ENCODE data around the gene ADNP2.

ADNP2 gene

DNA sequence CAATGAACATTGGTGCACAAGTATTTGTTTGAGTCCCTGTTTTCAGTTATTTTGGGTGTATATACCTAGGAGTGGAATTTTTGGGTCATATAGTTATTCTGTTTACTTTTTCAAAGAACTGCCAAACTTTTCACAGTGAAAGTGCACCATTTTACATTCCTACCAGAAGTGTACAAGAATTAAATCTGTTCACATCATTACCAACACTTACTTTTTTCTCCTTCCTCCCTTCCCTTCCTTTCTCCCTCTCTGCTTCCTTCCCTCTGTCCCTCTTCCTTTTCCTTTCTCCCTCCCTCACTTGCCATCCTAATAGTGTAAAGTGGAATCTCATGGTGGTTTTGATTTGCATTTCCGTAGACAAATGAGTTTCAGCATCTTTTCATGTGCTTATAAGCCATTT, 11.9 kb downstream of the ADNP2 start:
- Mint-ChIP-seq H3K4me1 (peaks cover 4% of the 10 kb centered on the region), H3K27me3 (no peaks in the 10 kb centered on the region), H3K36me3 (peaks cover 25% of the 10 kb centered on the region), H3K27ac (no peak overlapping the region), H3K4me3 (no peak overlapping the region), H3K9me3 (no peaks in the 10 kb centered on the region)
- ATAC-seq (ENCODE audit: low read depth), result no peak
- no peak for DNase-seq (ENCODE audit: low spot score in 2 of 2)

DNA sequence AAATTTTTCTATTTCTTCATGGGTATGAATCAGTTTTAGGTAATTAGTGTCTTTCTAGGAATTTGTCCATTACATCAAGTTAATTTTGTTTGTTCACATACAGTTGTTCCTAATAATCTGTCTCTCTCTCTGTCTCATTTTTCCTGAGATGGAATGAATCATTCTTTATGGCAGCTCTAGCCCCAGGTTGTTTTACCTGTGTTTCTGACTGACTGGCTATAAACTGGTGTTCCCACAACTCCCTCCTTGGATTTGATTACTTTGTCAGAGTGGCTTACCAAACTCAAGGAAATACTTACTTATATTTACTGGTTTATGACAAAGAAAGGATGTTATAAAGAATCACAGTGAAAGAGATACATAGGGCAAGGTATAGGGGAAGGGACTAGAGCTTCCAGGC, 15.1 kb downstream of the ADNP2 start:
- no peak for DNase-seq (ENCODE audit: low spot score in 2 of 2)
- peaks cover 25% of the 10 kb centered on the region for H3K36me3 Mint-ChIP-seq
- no peak overlapping the region for H3K4me3 Mint-ChIP-seq
- H3K9me3 Mint-ChIP-seq, result peaks cover 3% of the 10 kb centered on the region
- no peak overlapping the region for H3K27ac Mint-ChIP-seq
- H3K27me3 Mint-ChIP-seq, result no peaks in the 10 kb centered on the region
- no peak for ATAC-seq (ENCODE audit: low read depth)
- H3K4me1 Mint-ChIP-seq, result peaks cover 11% of the 10 kb centered on the region

DNA sequence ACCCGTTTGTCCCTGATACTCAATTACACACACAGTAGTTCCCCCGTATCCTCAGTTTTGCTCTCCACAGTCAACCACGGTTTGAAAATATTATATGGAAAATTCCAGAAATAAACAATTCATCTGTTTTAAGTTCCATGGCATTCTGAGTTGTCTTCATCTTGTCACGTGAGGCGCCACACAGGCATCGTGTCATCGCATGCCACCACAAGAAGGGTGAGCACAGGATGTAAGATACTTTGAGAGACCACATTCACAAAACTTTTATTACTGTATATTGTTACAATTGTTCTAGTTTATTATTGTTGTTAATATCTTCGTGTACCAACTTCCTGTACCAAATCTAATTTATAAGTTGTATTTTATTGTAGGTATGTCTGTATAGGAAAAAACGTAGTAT, 17.7 kb downstream of the ADNP2 start:
- ATAC-seq (ENCODE audit: low read depth), result no peak
- peaks cover 3% of the 10 kb centered on the region for H3K9me3 Mint-ChIP-seq
- H3K27ac Mint-ChIP-seq, result no peak overlapping the region
- H3K36me3 Mint-ChIP-seq, result peaks cover 18% of the 10 kb centered on the region
- peaks cover 16% of the 10 kb centered on the region for H3K4me1 Mint-ChIP-seq
- DNase-seq (ENCODE audit: low spot score in 2 of 2), result no peak
- H3K27me3 Mint-ChIP-seq, result no peaks in the 10 kb centered on the region
- no peak overlapping the region for H3K4me3 Mint-ChIP-seq

DNA sequence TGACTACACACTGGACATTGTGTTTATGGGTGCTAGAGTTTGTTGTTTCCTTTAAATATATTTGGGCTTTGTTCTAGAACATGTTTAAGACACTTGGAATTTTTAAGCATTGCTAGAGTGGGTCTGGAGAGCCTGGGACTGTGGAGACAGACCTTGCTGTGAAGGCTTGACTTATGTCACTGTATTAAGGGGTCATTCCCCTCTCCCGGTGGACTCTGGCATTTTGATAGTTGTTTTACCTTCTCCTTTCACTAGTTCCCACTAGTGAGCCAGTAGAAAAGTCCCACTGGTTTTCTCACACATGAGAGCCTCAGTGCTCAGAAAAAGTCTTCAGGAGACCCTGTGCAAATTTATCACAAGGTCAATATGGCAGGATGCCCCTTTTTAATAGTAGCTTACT, 18.6 kb downstream of the ADNP2 start:
- Mint-ChIP-seq H3K9me3 (peaks cover 3% of the 10 kb centered on the region), H3K27ac (no peak overlapping the region), H3K27me3 (no peaks in the 10 kb centered on the region), H3K4me1 (peaks cover 17% of the 10 kb centered on the region), H3K4me3 (no peak overlapping the region), H3K36me3 (peaks cover 16% of the 10 kb centered on the region)
- ATAC-seq (ENCODE audit: low read depth) (no peak), DNase-seq (ENCODE audit: low spot score in 2 of 2) (no peak)

DNA sequence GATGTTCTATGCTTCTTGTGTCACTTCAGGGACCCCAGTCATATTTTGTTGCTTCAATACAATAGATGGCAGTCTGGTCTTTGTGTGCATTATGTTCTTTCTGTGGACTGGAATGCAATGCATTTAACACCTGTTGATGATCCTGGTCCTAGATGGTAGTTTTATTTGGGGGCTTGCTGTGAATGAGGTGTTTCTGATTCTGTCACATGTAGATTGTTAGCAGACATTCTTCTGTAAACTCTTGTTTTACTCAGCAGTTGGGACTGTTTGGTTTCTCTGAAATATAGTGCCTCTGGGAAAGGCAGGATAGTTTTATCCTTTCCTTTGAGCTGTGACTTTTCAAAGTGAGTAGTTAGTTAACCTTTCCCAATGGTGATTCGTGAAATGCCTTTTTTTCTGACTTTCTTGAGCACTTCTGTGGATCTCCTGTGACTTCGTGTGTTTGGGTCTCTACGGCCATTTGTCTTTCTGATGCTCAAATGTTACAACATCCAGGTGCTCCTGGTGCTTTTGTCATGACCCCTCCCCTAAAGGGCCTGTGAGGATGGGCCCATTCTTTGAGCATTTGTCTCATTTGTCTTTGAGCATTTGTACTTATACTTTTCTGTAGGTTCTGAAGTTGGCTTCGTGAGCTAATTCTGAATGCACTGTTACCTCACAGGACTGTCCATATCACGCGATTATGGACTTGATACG, 20.8 kb downstream of the ADNP2 start:
- ATAC-seq (ENCODE audit: low read depth), result no peak
- DNase-seq (ENCODE audit: low spot score in 2 of 2), result no peak
- H3K27me3 Mint-ChIP-seq, result no peaks in the 10 kb centered on the region
- peaks cover 19% of the 10 kb centered on the region for H3K4me1 Mint-ChIP-seq
- peaks cover 3% of the 10 kb centered on the region for H3K9me3 Mint-ChIP-seq
- peaks cover 32% of the 10 kb centered on the region for H3K36me3 Mint-ChIP-seq
- H3K27ac Mint-ChIP-seq, result no peak overlapping the region
- H3K4me3 Mint-ChIP-seq, result no peak overlapping the region

DNA sequence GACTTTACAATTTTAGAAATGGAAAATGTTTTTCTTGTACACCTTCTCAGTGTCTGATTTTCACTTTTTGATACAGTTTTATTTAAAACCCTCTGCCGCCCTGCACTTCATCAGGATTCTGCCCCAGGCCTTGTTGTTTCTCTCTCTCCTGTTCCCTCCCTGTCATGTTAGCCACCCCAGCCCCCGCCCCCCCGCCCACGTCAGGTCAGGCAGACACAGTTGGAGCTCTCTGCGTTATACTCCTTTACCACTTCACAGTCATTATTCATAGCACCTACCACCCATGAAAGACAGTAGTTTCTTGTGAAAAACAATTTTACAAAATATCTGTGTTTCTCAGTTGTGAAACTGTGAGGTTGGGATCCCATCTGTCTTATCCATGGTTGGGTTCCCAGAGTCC, 21.5 kb downstream of the ADNP2 start:
- Mint-ChIP-seq H3K4me1 (peaks cover 19% of the 10 kb centered on the region), H3K36me3 (peaks cover 33% of the 10 kb centered on the region), H3K4me3 (no peak overlapping the region), H3K27ac (no peak overlapping the region), H3K27me3 (no peaks in the 10 kb centered on the region), H3K9me3 (peaks cover 3% of the 10 kb centered on the region)
- DNase-seq (ENCODE audit: low spot score in 2 of 2) (no peak), ATAC-seq (ENCODE audit: low read depth) (no peak)

DNA sequence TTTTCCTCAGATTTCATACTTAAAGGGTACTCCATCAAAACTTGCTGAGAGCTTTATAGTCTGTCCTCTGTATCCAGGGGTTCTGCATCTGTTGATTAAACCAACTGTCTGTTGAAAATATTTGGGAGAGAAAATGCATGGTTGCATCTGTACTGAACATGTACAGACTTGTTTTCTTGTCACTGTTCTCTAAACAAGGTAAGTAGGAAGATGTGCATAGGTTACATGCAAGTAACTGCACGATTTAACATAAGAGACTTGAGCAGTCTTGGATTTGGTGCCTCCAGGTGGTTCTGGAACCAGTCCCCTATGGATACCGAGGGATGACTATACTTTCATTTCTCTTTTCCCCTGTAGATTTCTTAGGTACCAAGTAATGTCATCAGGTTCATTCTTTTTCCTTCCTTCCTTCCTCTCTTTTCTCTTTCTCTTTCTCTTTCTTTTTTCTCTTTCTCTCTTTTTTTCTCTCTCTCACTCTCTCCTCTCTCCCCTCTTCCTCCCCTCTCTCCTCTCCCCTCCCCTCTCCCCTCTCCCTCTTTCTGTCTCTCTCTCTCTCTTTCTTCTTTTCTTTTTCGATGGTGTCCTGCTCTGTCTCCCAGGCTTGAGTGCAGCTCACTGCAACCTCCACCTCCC, 23.2 kb downstream of the ADNP2 start:
- Mint-ChIP-seq H3K9me3 (peaks cover 2% of the 10 kb centered on the region), H3K27me3 (no peaks in the 10 kb centered on the region), H3K4me3 (no peak overlapping the region), H3K36me3 (peaks cover 39% of the 10 kb centered on the region), H3K4me1 (peaks cover 15% of the 10 kb centered on the region), H3K27ac (peak overlapping the region; percentile 8)
- ATAC-seq (ENCODE audit: low read depth), result no peak
- DNase-seq (ENCODE audit: low spot score in 2 of 2), result no peak

DNA sequence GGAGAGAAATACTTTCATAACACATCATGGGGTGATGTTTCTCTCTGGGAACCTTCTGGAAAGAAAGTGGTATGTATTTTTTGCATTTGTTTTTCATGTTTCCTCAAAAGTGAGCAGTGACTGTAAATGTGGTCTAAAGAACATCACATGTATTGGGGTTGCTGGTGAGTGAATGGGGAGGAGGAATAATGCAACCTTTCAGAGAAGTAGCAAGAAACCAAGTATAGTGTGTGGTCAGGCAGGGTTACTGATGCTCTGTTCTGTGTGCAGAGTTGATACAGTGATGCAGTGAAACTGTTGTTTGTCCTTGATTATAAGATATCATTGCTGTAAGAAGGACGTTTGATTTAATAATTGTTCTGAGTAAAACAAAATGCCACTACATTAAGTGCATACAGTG, 24.1 kb downstream of the ADNP2 start:
- Mint-ChIP-seq H3K4me1 (peaks cover 15% of the 10 kb centered on the region), H3K9me3 (no peaks in the 10 kb centered on the region), H3K27ac (no peak overlapping the region), H3K36me3 (peaks cover 43% of the 10 kb centered on the region), H3K4me3 (no peak overlapping the region), H3K27me3 (no peaks in the 10 kb centered on the region)
- no peak for ATAC-seq (ENCODE audit: low read depth)
- no peak for DNase-seq (ENCODE audit: low spot score in 2 of 2)

DNA sequence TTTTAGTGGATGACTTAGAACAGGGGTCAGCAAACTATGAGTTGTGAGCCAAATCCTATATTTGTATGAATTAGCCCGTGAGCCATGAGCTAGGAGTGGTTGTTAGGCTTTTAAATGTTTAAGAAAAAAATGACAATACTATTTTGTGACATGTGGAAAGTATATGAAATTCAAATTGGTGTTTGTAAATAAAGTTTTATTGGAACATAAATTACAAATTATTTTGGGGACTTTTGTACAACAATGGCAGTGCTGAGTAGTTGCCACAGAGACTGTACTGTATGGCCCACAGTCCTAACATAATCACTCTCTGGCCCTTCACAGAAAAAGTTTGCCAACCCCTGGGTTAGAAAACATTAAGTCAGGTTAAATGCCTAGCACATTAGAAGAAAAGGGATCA, 26.1 kb downstream of the ADNP2 start:
- no peak for ATAC-seq (ENCODE audit: low read depth)
- Mint-ChIP-seq H3K36me3 (peaks cover 43% of the 10 kb centered on the region), H3K27me3 (no peaks in the 10 kb centered on the region), H3K27ac (peak overlapping the region; percentile 64), H3K9me3 (no peaks in the 10 kb centered on the region), H3K4me3 (no peak overlapping the region), H3K4me1 (peaks cover 8% of the 10 kb centered on the region)
- no peak for DNase-seq (ENCODE audit: low spot score in 2 of 2)

DNA sequence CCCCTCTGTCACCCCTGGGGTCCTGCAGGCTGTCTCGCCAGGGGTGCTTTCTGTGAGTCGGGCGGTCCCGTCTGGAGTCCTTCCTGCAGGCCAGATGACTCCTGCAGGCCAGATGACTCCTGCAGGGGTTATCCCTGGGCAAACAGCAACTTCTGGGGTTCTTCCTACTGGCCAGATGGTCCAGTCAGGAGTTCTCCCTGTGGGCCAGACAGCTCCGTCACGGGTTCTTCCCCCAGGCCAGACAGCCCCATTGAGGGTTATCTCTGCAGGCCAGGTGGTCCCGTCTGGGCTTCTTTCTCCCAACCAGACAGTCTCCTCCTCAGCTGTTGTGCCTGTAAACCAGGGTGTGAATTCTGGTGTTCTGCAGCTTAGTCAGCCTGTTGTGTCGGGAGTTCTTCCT, 27.6 kb downstream of the ADNP2 start:
- H3K27ac Mint-ChIP-seq, result no peak overlapping the region
- ATAC-seq (ENCODE audit: low read depth), result no peak
- no peak for DNase-seq (ENCODE audit: low spot score in 2 of 2)
- H3K4me1 Mint-ChIP-seq, result peaks cover 8% of the 10 kb centered on the region
- no peak overlapping the region for H3K4me3 Mint-ChIP-seq
- H3K36me3 Mint-ChIP-seq, result peaks cover 40% of the 10 kb centered on the region
- no peaks in the 10 kb centered on the region for H3K9me3 Mint-ChIP-seq
- H3K27me3 Mint-ChIP-seq, result no peaks in the 10 kb centered on the region

DNA sequence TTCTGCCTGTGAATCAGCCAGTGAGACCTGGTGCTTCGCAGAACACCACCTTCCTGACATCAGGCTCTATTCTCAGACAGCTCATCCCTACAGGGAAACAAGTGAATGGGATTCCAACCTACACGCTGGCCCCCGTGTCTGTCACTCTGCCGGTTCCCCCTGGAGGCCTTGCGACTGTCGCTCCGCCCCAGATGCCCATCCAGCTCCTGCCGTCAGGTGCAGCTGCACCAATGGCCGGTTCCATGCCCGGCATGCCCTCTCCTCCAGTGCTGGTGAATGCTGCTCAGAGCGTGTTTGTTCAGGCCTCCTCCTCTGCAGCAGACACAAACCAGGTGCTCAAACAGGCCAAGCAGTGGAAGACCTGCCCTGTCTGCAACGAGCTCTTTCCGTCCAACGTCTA, 28.1 kb downstream of the ADNP2 start:
- H3K9me3 Mint-ChIP-seq, result no peaks in the 10 kb centered on the region
- peaks cover 8% of the 10 kb centered on the region for H3K4me1 Mint-ChIP-seq
- peaks cover 40% of the 10 kb centered on the region for H3K36me3 Mint-ChIP-seq
- no peak for ATAC-seq (ENCODE audit: low read depth)
- H3K4me3 Mint-ChIP-seq, result no peak overlapping the region
- DNase-seq (ENCODE audit: low spot score in 2 of 2), result no peak
- no peaks in the 10 kb centered on the region for H3K27me3 Mint-ChIP-seq
- H3K27ac Mint-ChIP-seq, result no peak overlapping the region

DNA sequence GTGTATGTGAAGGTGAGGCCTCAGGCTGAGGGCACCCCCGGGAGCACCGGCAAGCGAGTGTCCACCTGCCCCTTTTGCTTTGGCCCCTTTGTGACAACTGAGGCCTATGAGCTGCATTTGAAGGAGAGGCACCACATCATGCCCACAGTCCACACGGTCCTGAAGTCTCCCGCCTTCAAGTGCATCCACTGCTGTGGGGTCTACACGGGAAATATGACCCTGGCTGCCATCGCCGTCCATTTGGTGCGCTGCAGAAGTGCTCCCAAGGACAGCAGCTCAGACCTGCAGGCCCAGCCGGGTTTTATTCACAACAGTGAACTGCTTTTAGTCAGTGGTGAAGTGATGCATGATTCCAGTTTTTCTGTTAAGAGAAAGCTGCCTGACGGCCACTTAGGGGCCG, 28.9 kb downstream of the ADNP2 start:
- Mint-ChIP-seq H3K4me3 (no peak overlapping the region), H3K27ac (no peak overlapping the region), H3K9me3 (no peaks in the 10 kb centered on the region), H3K36me3 (peaks cover 35% of the 10 kb centered on the region), H3K4me1 (peaks cover 4% of the 10 kb centered on the region), H3K27me3 (no peaks in the 10 kb centered on the region)
- ATAC-seq (ENCODE audit: low read depth) (no peak), DNase-seq (ENCODE audit: low spot score in 2 of 2) (no peak)

DNA sequence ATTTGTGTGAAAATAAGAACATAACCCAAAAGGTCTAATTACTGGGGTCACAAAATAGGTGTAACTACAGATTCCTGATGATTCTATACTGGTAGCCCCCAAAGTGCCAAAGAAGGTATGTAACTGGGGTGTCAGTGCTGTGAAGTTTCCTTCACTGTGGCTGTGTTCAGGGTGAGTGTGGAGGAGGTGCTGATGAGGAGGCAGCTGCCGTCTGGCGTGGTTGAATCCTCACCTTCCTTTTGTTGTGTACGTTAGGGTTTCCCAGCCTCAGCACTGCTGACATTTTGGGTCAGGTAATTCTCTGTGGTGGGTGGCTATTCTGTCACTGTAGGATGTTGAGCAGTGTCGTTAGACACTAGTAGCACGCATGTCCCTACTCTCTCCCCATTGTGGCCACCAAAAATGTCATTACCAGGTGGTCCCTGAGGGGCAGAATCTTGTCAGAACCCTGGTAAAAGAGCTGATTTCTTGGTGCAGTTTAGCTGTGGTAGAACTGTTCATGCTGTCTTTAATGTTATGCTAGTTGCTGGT, 31.5 kb downstream of the ADNP2 start:
- Mint-ChIP-seq H3K27me3 (no peaks in the 10 kb centered on the region), H3K36me3 (peaks cover 20% of the 10 kb centered on the region), H3K9me3 (no peaks in the 10 kb centered on the region), H3K4me1 (peaks cover 2% of the 10 kb centered on the region), H3K4me3 (no peak overlapping the region), H3K27ac (no peak overlapping the region)
- ATAC-seq (ENCODE audit: low read depth) (no peak), DNase-seq (ENCODE audit: low spot score in 2 of 2) (no peak)

DNA sequence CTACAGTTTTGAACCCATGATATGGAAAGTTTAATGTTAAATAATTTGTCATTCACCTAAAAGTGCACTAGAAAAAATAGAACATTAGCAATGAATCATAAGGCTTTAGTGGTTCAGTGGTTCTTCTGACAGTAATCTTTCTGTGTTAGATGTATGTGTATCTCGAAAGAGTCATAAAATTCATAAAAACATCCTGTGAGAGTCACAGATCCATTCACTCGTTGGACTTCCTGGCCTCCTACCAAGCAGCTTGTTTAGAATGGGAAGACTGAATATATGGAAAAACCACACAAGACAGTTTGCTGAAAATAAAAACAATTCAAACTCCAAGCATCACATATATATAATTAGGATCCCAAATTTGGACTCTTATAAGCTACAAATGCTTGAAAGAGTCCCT, 34.8 kb downstream of the ADNP2 start:
- no peak overlapping the region for H3K27ac Mint-ChIP-seq
- no peak overlapping the region for H3K4me3 Mint-ChIP-seq
- peaks cover 5% of the 10 kb centered on the region for H3K4me1 Mint-ChIP-seq
- DNase-seq (ENCODE audit: low spot score in 2 of 2) (no peak), ATAC-seq (ENCODE audit: low read depth) (no peak)
- H3K9me3 Mint-ChIP-seq, result no peaks in the 10 kb centered on the region
- H3K27me3 Mint-ChIP-seq, result no peaks in the 10 kb centered on the region
- no peaks in the 10 kb centered on the region for H3K36me3 Mint-ChIP-seq

Data from memory B cell (primary cell).